H1 (cell line): Measurements from ENCODE around the gene GALNT15. TPM values are rescaled to one million over a fixed set of nuclear protein-coding genes. Genes with fewer than 3 reads are reported as not detected.
A peak's percentile ranks its signal among the peaks of the same experiment; 100 is the strongest.

Experiments
- CTCF ChIA-PET: fragments of 300-600 bp; sonication (Branson Sonifier 250); formaldehyde crosslinking; loops from one replicate; lab custom pipeline; 2021; ENCODE audit not compliant: partially characterized antibody; lab: Charles Lee
- POLR2A ChIA-PET: fragments of 300-600 bp; sonication (Branson Sonifier 250); formaldehyde crosslinking; loops from one replicate; lab custom pipeline; 2021; ENCODE audit warnings: inconsistent platforms; ENCODE audit not compliant: partially characterized antibody; lab: Charles Lee
- DNase-seq, 2 experiments: peaks; one replicate each; pipeline versions ENCODE4 v3.0.0 to v3.0.0-alpha.2; 2010 to 2022; ENCODE audit warnings: low spot score in 2 of 2, low read depth in 1 of 2, mixed read lengths in 1 of 2
- FAIRE-seq: peaks from 2 replicates; lab custom pipeline; 2011; peaks lifted over from hg19 to GRCh38; lab: Jason Lieb, UNC
- H2AFZ ChIP-seq: 2 replicates; pipeline ENCODE4 v1.8.1; 2012; ENCODE audit warnings: low read length, inconsistent platforms
- H2AK5ac ChIP-seq: 2 replicates; pipeline ENCODE4 v1.6.1; 2013; ENCODE audit warnings: low read depth, low read length
- H2BK120ac ChIP-seq: replicated peaks from 2 replicates; pipeline ENCODE3; 2013; ENCODE audit warnings: low read depth, low read length, inconsistent platforms
- H2BK12ac ChIP-seq: 2 replicates; pipeline ENCODE4 v1.6.1; 2013; ENCODE audit warnings: low read depth, low read length
- H2BK15ac ChIP-seq: 2 replicates; pipeline ENCODE4 v1.6.1; 2013; ENCODE audit warnings: low read length
- H2BK20ac ChIP-seq: 2 replicates; pipeline ENCODE4 v1.6.1; 2013; ENCODE audit warnings: low read length
- H2BK5ac ChIP-seq: 2 replicates; pipeline ENCODE4 v1.6.1; 2013; ENCODE audit warnings: low read depth, low read length
- H3K14ac ChIP-seq: 2 replicates; pipeline ENCODE4 v1.6.1; 2013; ENCODE audit warnings: inconsistent platforms; ENCODE audit not compliant: insufficient read length
- H3K18ac ChIP-seq: 2 replicates; pipeline ENCODE4 v1.6.1; 2013; ENCODE audit warnings: low read length; ENCODE audit errors: extremely low read depth
- H3K23ac ChIP-seq: 2 replicates; pipeline ENCODE4 v1.6.1; 2013; ENCODE audit warnings: inconsistent platforms; ENCODE audit not compliant: insufficient read length
- H3K23me2 ChIP-seq: 2 replicates; pipeline ENCODE4 v1.6.1; 2013; ENCODE audit warnings: low read depth, low read length
- H3K27ac ChIP-seq: 2 replicates; pipeline ENCODE4 v1.6.1; 2011; ENCODE audit warnings: low read depth, low read length, inconsistent platforms
- H3K27me3 ChIP-seq, 4 experiments: replicated peaks in 1 of 4; 1 replicate in 1 of 4; 2 replicates in 3 of 4; pipeline versions ENCODE4 v1.6.1 to v1.8.1; 2011 to 2013; ENCODE audit warnings: low read length in 3 of 4, mild to moderate bottlenecking in 3 of 4, inconsistent platforms in 2 of 4, mixed read lengths in 2 of 4, moderate library complexity in 1 of 4; ENCODE audit not compliant: control insufficient read depth in 3 of 4, insufficient read depth in 3 of 4; ENCODE audit errors: extremely low read depth in 1 of 4
- H3K36me3 ChIP-seq, 4 experiments: 2 replicates each; pipeline versions ENCODE4 v1.6.1 to v1.8.1; 2011 to 2013; ENCODE audit warnings: mild to moderate bottlenecking in 4 of 4, low read length in 3 of 4, moderate library complexity in 2 of 4, control low read depth in 1 of 4, inconsistent platforms in 1 of 4; ENCODE audit not compliant: insufficient read depth in 4 of 4, control insufficient read depth in 2 of 4
- H3K4ac ChIP-seq: replicated peaks from 2 replicates; pipeline ENCODE3; 2013; ENCODE audit warnings: low read length, low read depth, mixed read lengths, inconsistent platforms; ENCODE audit not compliant: insufficient read length
- H3K4me1 ChIP-seq, 4 experiments: replicated peaks in 1 of 4; 1 replicate in 1 of 4; 2 replicates in 3 of 4; pipeline versions ENCODE4 v1.6.1 to v1.8.1; 2011 to 2013; ENCODE audit warnings: low read length in 3 of 4, inconsistent platforms in 2 of 4, mixed read lengths in 1 of 4; ENCODE audit not compliant: insufficient read depth in 4 of 4, control insufficient read depth in 3 of 4
- H3K4me2 ChIP-seq, 2 experiments: 2 replicates each; pipeline versions ENCODE4 v1.6.1 to v1.8.1; 2011 to 2013; ENCODE audit warnings: low read depth in 2 of 2, low read length in 2 of 2, control low read depth in 1 of 2, inconsistent platforms in 1 of 2, mild to moderate bottlenecking in 1 of 2; ENCODE audit not compliant: insufficient read depth in 1 of 2
- H3K4me3 ChIP-seq, 4 experiments: fragments of 200-600, 300-600 bp in 1 of 4; sonication (generic), shearing (Covaris generic), sonication (Bioruptor Twin) in 1 of 4; 2 replicates each; pipeline versions ENCODE4 v1.5.1 to v1.8.1; 2011 to 2016; ENCODE audit warnings: low read length in 4 of 4, low read depth in 3 of 4, control low read depth in 2 of 4, inconsistent platforms in 2 of 4, mild to moderate bottlenecking in 2 of 4, mixed read lengths in 1 of 4, moderate library complexity in 1 of 4; ENCODE audit not compliant: insufficient read depth in 2 of 4; ENCODE audit errors: extremely low read depth in 1 of 4
- H3K56ac ChIP-seq: replicated peaks from 2 replicates; pipeline ENCODE3; 2013; ENCODE audit warnings: low read depth, mild to moderate bottlenecking, mixed read lengths, low read length, inconsistent platforms; ENCODE audit not compliant: insufficient read length
- H3K79me1 ChIP-seq: 2 replicates; pipeline ENCODE4 v1.6.1; 2013; ENCODE audit warnings: low read depth, low read length, control low read depth
- H3K79me2 ChIP-seq, 2 experiments: 2 replicates each; pipeline versions ENCODE4 v1.6.1 to v1.8.1; 2012 to 2013; ENCODE audit warnings: low read length in 2 of 2, mild to moderate bottlenecking in 2 of 2, inconsistent platforms in 1 of 2; ENCODE audit not compliant: insufficient read depth in 2 of 2, control insufficient read depth in 1 of 2
- H3K9ac ChIP-seq, 4 experiments: replicated peaks in 1 of 4; 1 replicate in 1 of 4; 2 replicates in 3 of 4; pipeline versions ENCODE4 v1.6.1 to v1.8.1; 2011 to 2013; ENCODE audit warnings: low read depth in 3 of 4, low read length in 3 of 4, control low read depth in 2 of 4, mild to moderate bottlenecking in 2 of 4, moderate library complexity in 2 of 4, inconsistent platforms in 1 of 4; ENCODE audit errors: extremely low read depth in 1 of 4
- H3K9me3 ChIP-seq, 2 experiments: 2 replicates each; pipeline versions ENCODE4 v1.6.1 to v1.8.1; 2012 to 2013; ENCODE audit warnings: mild to moderate bottlenecking in 2 of 2, moderate library complexity in 2 of 2, control low read depth in 1 of 2, inconsistent platforms in 1 of 2, low read depth in 1 of 2, low read length in 1 of 2, mixed read lengths in 1 of 2; ENCODE audit not compliant: insufficient read depth in 2 of 2
- H4K20me1 ChIP-seq, 2 experiments: replicated peaks in 1 of 2; 2 replicates each; pipeline versions ENCODE3 to v1.8.1; 2011 to 2013; ENCODE audit warnings: inconsistent platforms in 2 of 2, low read length in 2 of 2, mild to moderate bottlenecking in 1 of 2; ENCODE audit not compliant: insufficient read depth in 2 of 2, control insufficient read depth in 1 of 2
- H4K5ac ChIP-seq: 2 replicates; pipeline ENCODE4 v1.6.1; 2013; ENCODE audit warnings: low read length, low read depth, mixed read lengths, inconsistent platforms; ENCODE audit not compliant: insufficient read length
- H4K8ac ChIP-seq: 2 replicates; pipeline ENCODE4 v1.8.0; 2013; ENCODE audit warnings: mild to moderate bottlenecking, moderate library complexity, low read length, inconsistent platforms; ENCODE audit not compliant: insufficient read depth; ENCODE audit errors: extremely low read depth
- H4K91ac ChIP-seq: replicated peaks from 2 replicates; pipeline ENCODE3; 2013; ENCODE audit warnings: low read length, mixed read lengths, inconsistent platforms; ENCODE audit not compliant: insufficient read length
- BRCA1 ChIP-seq: IDR thresholded peaks from 2 replicates; pipeline ENCODE4 v1.6.1; 2012; ENCODE audit warnings: low read depth, low read length, improper control_type of control experiment
- CHD1 ChIP-seq: IDR thresholded peaks from 2 replicates; pipeline ENCODE4 v1.6.1; 2012; ENCODE audit warnings: low read depth, low read length, improper control_type of control experiment
- CHD2 ChIP-seq: IDR thresholded peaks from 2 replicates; pipeline ENCODE4 v1.6.1; 2012; ENCODE audit warnings: low read length, improper control_type of control experiment
- CTCF ChIP-seq, 3 experiments: IDR thresholded peaks; 1 replicate in 2 of 3; 2 replicates in 1 of 3; pipeline versions ENCODE4 v1.5.1 to v1.6.1; 2011; ENCODE audit warnings: low read length in 3 of 3, mild to moderate bottlenecking in 3 of 3, inconsistent platforms in 2 of 3, low read depth in 1 of 3, moderate library complexity in 1 of 3; ENCODE audit not compliant: insufficient read depth in 1 of 3; ENCODE audit errors: control extremely low read depth in 1 of 3
- HDAC6 ChIP-seq: IDR thresholded peaks from one replicate; pipeline ENCODE4 v1.7.1; 2012; ENCODE audit warnings: low read depth, mild to moderate bottlenecking, inconsistent platforms, low read length, moderate library complexity
- JUN ChIP-seq: IDR thresholded peaks from 2 replicates; pipeline ENCODE4 v1.6.1; 2011; ENCODE audit warnings: low read depth, mild to moderate bottlenecking, improper control_type of control experiment, low read length
- RAD21 ChIP-seq, 2 experiments: IDR thresholded peaks in 1 of 2; conservative IDR thresholded peaks in 1 of 2; 2 replicates each; pipeline ENCODE4 v1.6.1; 2011; ENCODE audit warnings: low read depth in 2 of 2, low read length in 2 of 2, improper control_type of control experiment in 1 of 2, inconsistent platforms in 1 of 2, mild to moderate bottlenecking in 1 of 2, moderate library complexity in 1 of 2
- SRF ChIP-seq: IDR thresholded peaks from 2 replicates; pipeline ENCODE4 v1.6.1; 2011; ENCODE audit warnings: mild to moderate bottlenecking, low read depth, low read length, moderate library complexity
- TCF12 ChIP-seq: IDR thresholded peaks from 2 replicates; pipeline ENCODE4 v1.6.1; 2011; ENCODE audit warnings: low read depth, mild to moderate bottlenecking, low read length
- YY1 ChIP-seq: IDR thresholded peaks from 2 replicates; pipeline ENCODE4 v1.6.1; 2011; ENCODE audit warnings: low read depth, mild to moderate bottlenecking, low read length
- WGBS, 2 experiments: shearing (Covaris generic) in 1 of 2; methylation state at CpG; one replicate each; pipeline versions ENCODE4 v1.1.6 to v1.1.7; 2013 to 2015; ENCODE audit warnings: low lambda C conversion rate in 2 of 2, mixed read lengths in 2 of 2, inconsistent platforms in 1 of 2, low coverage in 1 of 2, missing lambda C conversion rate in 1 of 2; ENCODE audit not compliant: insufficient replicate concordance in 2 of 2, insufficient coverage in 1 of 2, insufficient read length in 1 of 2; ENCODE audit errors: extremely low coverage in 1 of 2, missing lambda C conversion rate in 1 of 2; 5-methylcytosine and 5-hydroxymethylcytosine counted together
- polyA plus RNA-seq, 7 experiments: library from polyadenylated mRNA; depleted of rRNA in 3 of 7; stranded (reverse) in 5 of 7; unstranded in 2 of 7; fragments of >200 nt in 5 of 7; fragments of 200-250 nt in 2 of 7; gene quantifications; 1 replicate in 5 of 7; 2 replicates in 1 of 7; 4 replicates in 1 of 7; pipeline versions ENCODE4 v1.2.1 to v1.2.3, GENCODE V29; 2011 to 2013; ENCODE audit warnings: missing spikeins in 2 of 7, mixed read lengths in 2 of 7
- total RNA-seq: library from RNA; stranded (reverse); fragmentation: NEBNext Ultra II Directional; extraction: Animal tissue kit (Norgen Biotek cat#: 25700); gene quantifications from 2 replicates; pipeline ENCODE4 v1.2.1, GENCODE V29; 2021

GALNT15 gene
- total and polyA plus RNA-seq, 2 of the 8 experiments (the other 6 are each of a cell fraction or from before 2014, with no cell fraction given) = 0.02 TPM; not detected in 1

GRCh38 chr3:16150285-16150684 lies 24.2 kb upstream of the GALNT15 start:
- no peak overlapping the region for H2AK5ac ChIP-seq

More at GRCh38 chr3:16150285-16150684, 24.2 kb upstream of the GALNT15 start:
- H3K27me3 ChIP-seq = no peaks in the 10 kb centered on the region
- H4K8ac ChIP-seq = no peak overlapping the region
- no peaks in the 10 kb centered on the region for H3K4me1 ChIP-seq
- DNase-seq = no peak
- peaks cover 0 to 3% of the 10 kb centered on the region in 2 experiments; a peak in 1 of 4 replicates for H3K9me3 ChIP-seq
- POLR2A ChIA-PET = no interaction called here
- H3K79me1 ChIP-seq = no peaks in the 10 kb centered on the region
- H2BK20ac ChIP-seq = no peak overlapping the region
- no peak overlapping the region for H2BK15ac ChIP-seq
- no peak overlapping the region for H3K18ac ChIP-seq
- H2BK5ac ChIP-seq = no peak overlapping the region
- no peak overlapping the region for H4K91ac ChIP-seq
- no peak overlapping the region for H4K5ac ChIP-seq
- no peak overlapping the region for H3K14ac ChIP-seq
- no peaks in the 10 kb centered on the region for H3K79me2 ChIP-seq
- H4K20me1 ChIP-seq = no peaks in the 10 kb centered on the region
- H3K4me3 ChIP-seq = no peak overlapping the region
- no peak overlapping the region for H3K4me2 ChIP-seq
- H3K36me3 ChIP-seq = no peaks in the 10 kb centered on the region
- WGBS, 2 experiments = 87% methylated on average over 1 of the region's 1 CpG; no CpG with 5 or more reads in 1 of the 2 experiments
- no peaks in the 10 kb centered on the region for H3K23me2 ChIP-seq
- no peak overlapping the region for H3K9ac ChIP-seq
- H3K56ac ChIP-seq = no peak overlapping the region
- H3K23ac ChIP-seq = no peak overlapping the region
- no peak for TF ChIP-seq YY1
- TF ChIP-seq CHD2 = no peak
- peak in 2 of 3 experiments; percentile 22 to 36; a peak in 2 of 4 replicates for TF ChIP-seq CTCF (IDR thresholded peaks at IDR 0.05; ENCODE audit: control extremely low read depth in 1 of 3, insufficient read depth in 1 of 3, low read depth in 1 of 3, low read length in 3 of 3)
- TF ChIP-seq JUN = no peak
- no peak for TF ChIP-seq BRCA1
- TF ChIP-seq RAD21 (IDR thresholded peaks at IDR 0.05 in 1 of 2, conservative IDR thresholded peaks at IDR 0.05 in 1 of 2; ENCODE audit: low read depth in 2 of 2, low read length in 2 of 2) = 0 out of 4 replicates have a peak, but pooled peaks of 1 of the 2 experiments have one; percentile 1
- no peak for TF ChIP-seq SRF
- no peak for TF ChIP-seq TCF12
- no peak for TF ChIP-seq CHD1
- no peak for TF ChIP-seq HDAC6
- H2BK120ac ChIP-seq = no peak overlapping the region
- no peak overlapping the region for H2BK12ac ChIP-seq
- H3K27ac ChIP-seq = no peak overlapping the region
- FAIRE-seq = no peak
- CTCF ChIA-PET = interaction anchor here (0.6 to 3.3 kb wide), 7 partner anchors 10 to 101 kb away, joined by 3 to 10 read pairs (median 3); no protein-coding TSS in a partner anchor
- no peak overlapping the region for H2AFZ ChIP-seq
- H3K4ac ChIP-seq = no peak overlapping the region
